Glomerular endothelial cell (primary cell): ENCODE data around the gene FSD1. TPM values are rescaled to one million over a fixed set of nuclear protein-coding genes. Genes with fewer than 3 reads are reported as not detected.
A peak's percentile ranks its signal among the peaks of the same experiment; 100 is the strongest.
"Not testable (repeated sequence)": the region's sequence is repeated elsewhere in the genome, so short reads cannot be mapped to it uniquely, and the experiment has no call there.

ENCODE experiments used
- DNase-seq: peaks from one replicate; pipeline ENCODE4 v3.0.0-alpha.2; 2011; ENCODE audit warnings: low read depth, low spot score; ENCODE audit errors: extremely low read depth
- total RNA-seq: library from RNA; depleted of rRNA; stranded (reverse); fragments of >200 nt; gene quantifications from 2 replicates; pipeline ENCODE4 v1.2.3, GENCODE V29; 2015

Gene FSD1
- total RNA-seq, 1 donor from 2014 or later = 38.3 TPM

- DNase-seq = no peak
Observed at GRCh38 chr19:4342314-4342614, 37.9 kb downstream of the FSD1 start.

GRCh38 chr19:4342615-4343369 is 38.4 kb downstream of the FSD1 start:
- DNase-seq = peak; percentile 100

GRCh38 chr19:4343370-4344307 is 39.2 kb downstream of the FSD1 start, which contains the start of gene MPND:
Gene MPND (plus strand): TSS chr19:4343562. CDS start chr19:4343594, 32 bp downstream.
- DNase-seq = no peak

- no peak for DNase-seq
Observed at GRCh38 chr19:4345342-4346019, 41.1 kb downstream of the FSD1 start.

GRCh38 chr19:4346020-4346383 is 41.6 kb downstream of the FSD1 start:
- DNase-seq = no peak

- DNase-seq = no peak
Observed at GRCh38 chr19:4347521-4347920, 43.1 kb downstream of the FSD1 start.

- not testable (repeated sequence) for DNase-seq
Observed at GRCh38 chr19:4349225-4349624, 44.8 kb downstream of the FSD1 start.

- no peak for DNase-seq
Observed at GRCh38 chr19:4350111-4350510, 45.7 kb downstream of the FSD1 start.

- no peak for DNase-seq
Observed at GRCh38 chr19:4350726-4351125, 46.3 kb downstream of the FSD1 start.

- DNase-seq = no peak
Observed at GRCh38 chr19:4352701-4353121, 48.3 kb downstream of the FSD1 start.

- DNase-seq = no peak
Observed at GRCh38 chr19:4354282-4354681, 49.9 kb downstream of the FSD1 start.

- no peak for DNase-seq
Observed at GRCh38 chr19:4354897-4355296, 50.5 kb downstream of the FSD1 start.

- no peak for DNase-seq
Observed at GRCh38 chr19:4357095-4357797, 52.8 kb downstream of the FSD1 start.

GRCh38 chr19:4357921-4358326 is 53.5 kb downstream of the FSD1 start:
- no peak for DNase-seq

- no peak for DNase-seq
Observed at GRCh38 chr19:4358709-4359626, 54.6 kb downstream of the FSD1 start.

- no peak for DNase-seq
Observed at GRCh38 chr19:4359627-4360000, 55.2 kb downstream of the FSD1 start.

GRCh38 chr19:4360081-4360569 is 55.7 kb downstream of the FSD1 start:
- no peak for DNase-seq

- DNase-seq = no peak
Observed at GRCh38 chr19:4360641-4361151, 56.3 kb downstream of the FSD1 start.
